ENCODE results near the gene TAX1BP1.
"Not testable (repeated sequence)": the region's sequence is repeated elsewhere in the genome, so short reads cannot be mapped to it uniquely, and the experiment has no call there.

TAX1BP1 gene

GRCh38 chr7:27723085-27723484, 16.9 kb upstream of the TAX1BP1 start:
- peaks cover 4% of the 10 kb centered on the region for H3K27me3 Mint-ChIP-seq (ENCODE audit: low read depth)
- no peaks in the 10 kb centered on the region for H3K9me3 Mint-ChIP-seq
- no peak overlapping the region for H3K27ac Mint-ChIP-seq
- H3K4me3 Mint-ChIP-seq, result no peak overlapping the region
- H3K36me3 Mint-ChIP-seq (ENCODE audit: low read depth), result no peaks in the 10 kb centered on the region
- H3K4me1 Mint-ChIP-seq (ENCODE audit: low read depth), result peaks cover 3% of the 10 kb centered on the region

- Mint-ChIP-seq H3K27me3 (ENCODE audit: low read depth) (peaks cover 9% of the 10 kb centered on the region), H3K36me3 (ENCODE audit: low read depth) (no peaks in the 10 kb centered on the region), H3K27ac (no peak overlapping the region), H3K9me3 (no peaks in the 10 kb centered on the region), H3K4me1 (ENCODE audit: low read depth) (peaks cover 3% of the 10 kb centered on the region), H3K4me3 (no peak overlapping the region)
Measured at GRCh38 chr7:27727058-27727457, 12.9 kb upstream of the TAX1BP1 start.

- Mint-ChIP-seq H3K27me3 (ENCODE audit: low read depth) (peaks cover 19% of the 10 kb centered on the region), H3K36me3 (ENCODE audit: low read depth) (no peaks in the 10 kb centered on the region), H3K4me3 (no peak overlapping the region), H3K9me3 (no peaks in the 10 kb centered on the region), H3K4me1 (ENCODE audit: low read depth) (peaks cover 3% of the 10 kb centered on the region), H3K27ac (no peak overlapping the region)
Measured at GRCh38 chr7:27730112-27730511, 9.8 kb upstream of the TAX1BP1 start.

GRCh38 chr7:27734583-27734982, 5.4 kb upstream of the TAX1BP1 start:
- no peak overlapping the region for H3K4me3 Mint-ChIP-seq
- H3K27me3 Mint-ChIP-seq (ENCODE audit: low read depth), result peaks cover 25% of the 10 kb centered on the region
- no peak overlapping the region for H3K27ac Mint-ChIP-seq
- no peaks in the 10 kb centered on the region for H3K36me3 Mint-ChIP-seq (ENCODE audit: low read depth)
- H3K4me1 Mint-ChIP-seq (ENCODE audit: low read depth), result peaks cover 5% of the 10 kb centered on the region
- H3K9me3 Mint-ChIP-seq, result no peaks in the 10 kb centered on the region

- Mint-ChIP-seq H3K9me3 (no peaks in the 10 kb centered on the region), H3K36me3 (ENCODE audit: low read depth) (no peaks in the 10 kb centered on the region), H3K4me3 (no peak overlapping the region)
Measured at GRCh38 chr7:27735165-27735564, 4.8 kb upstream of the TAX1BP1 start.

GRCh38 chr7:27735831-27736230, 4.1 kb upstream of the TAX1BP1 start:
- Mint-ChIP-seq H3K36me3 (ENCODE audit: low read depth) (peaks cover 2% of the 10 kb centered on the region), H3K4me1 (ENCODE audit: low read depth) (peaks cover 9% of the 10 kb centered on the region), H3K9me3 (no peaks in the 10 kb centered on the region), H3K4me3 (no peak overlapping the region), H3K27me3 (ENCODE audit: low read depth) (peaks cover 23% of the 10 kb centered on the region), H3K27ac (no peak overlapping the region)

More at GRCh38 chr7:27735165-27735564, 4.8 kb upstream of the TAX1BP1 start:
- Mint-ChIP-seq H3K4me1 (ENCODE audit: low read depth) (peaks cover 5% of the 10 kb centered on the region), H3K27ac (no peak overlapping the region), H3K27me3 (ENCODE audit: low read depth) (peaks cover 25% of the 10 kb centered on the region)

- Mint-ChIP-seq H3K36me3 (ENCODE audit: low read depth) (peaks cover 6% of the 10 kb centered on the region), H3K4me1 (ENCODE audit: low read depth) (peaks cover 16% of the 10 kb centered on the region), H3K9me3 (no peaks in the 10 kb centered on the region), H3K27ac (no peak overlapping the region), H3K27me3 (ENCODE audit: low read depth) (peaks cover 17% of the 10 kb centered on the region), H3K4me3 (no peak overlapping the region)
Measured at GRCh38 chr7:27737178-27737577, 2.8 kb upstream of the TAX1BP1 start.

- H3K27ac Mint-ChIP-seq, result no peak overlapping the region
- H3K4me1 Mint-ChIP-seq (ENCODE audit: low read depth), result peaks cover 20% of the 10 kb centered on the region
- peaks cover 17% of the 10 kb centered on the region for H3K27me3 Mint-ChIP-seq (ENCODE audit: low read depth)
- no peaks in the 10 kb centered on the region for H3K9me3 Mint-ChIP-seq
- H3K36me3 Mint-ChIP-seq (ENCODE audit: low read depth), result peaks cover 6% of the 10 kb centered on the region
- H3K4me3 Mint-ChIP-seq, result no peak overlapping the region
Measured at GRCh38 chr7:27737616-27738015, 2.3 kb upstream of the TAX1BP1 start.

GRCh38 chr7:27739301-27739908, 557 bp upstream of the TAX1BP1 start:
- peaks cover 23% of the 10 kb centered on the region for H3K4me1 Mint-ChIP-seq (ENCODE audit: low read depth)
- peak overlapping the region; percentile 94 for H3K27ac Mint-ChIP-seq
- H3K36me3 Mint-ChIP-seq (ENCODE audit: low read depth), result peaks cover 6% of the 10 kb centered on the region
- H3K4me3 Mint-ChIP-seq, result peak overlapping the region; percentile 90
- H3K27me3 Mint-ChIP-seq (ENCODE audit: low read depth), result peaks cover 11% of the 10 kb centered on the region
- H3K9me3 Mint-ChIP-seq, result no peaks in the 10 kb centered on the region

- H3K9me3 Mint-ChIP-seq, result no peaks in the 10 kb centered on the region
- H3K27ac Mint-ChIP-seq, result peak overlapping the region; percentile 94
- peaks cover 3% of the 10 kb centered on the region for H3K27me3 Mint-ChIP-seq (ENCODE audit: low read depth)
- H3K4me3 Mint-ChIP-seq, result peak overlapping the region; percentile 90
- peaks cover 27% of the 10 kb centered on the region for H3K4me1 Mint-ChIP-seq (ENCODE audit: low read depth)
- H3K36me3 Mint-ChIP-seq (ENCODE audit: low read depth), result peaks cover 6% of the 10 kb centered on the region
Measured at GRCh38 chr7:27740449-27741086, 606 bp downstream of the TAX1BP1 start.

- H3K27ac Mint-ChIP-seq; H3K4me3 Mint-ChIP-seq; H3K9me3 Mint-ChIP-seq; H3K36me3 Mint-ChIP-seq (ENCODE audit: low read depth); H3K27me3 Mint-ChIP-seq (ENCODE audit: low read depth): not testable (repeated sequence)
- peaks cover 31% of the 10 kb centered on the region for H3K4me1 Mint-ChIP-seq (ENCODE audit: low read depth)
Measured at GRCh38 chr7:27742091-27742710, 2.2 kb downstream of the TAX1BP1 start.

GRCh38 chr7:27745064-27745583, 5.2 kb downstream of the TAX1BP1 start:
- Mint-ChIP-seq H3K9me3 (no peaks in the 10 kb centered on the region), H3K27me3 (ENCODE audit: low read depth) (no peaks in the 10 kb centered on the region), H3K36me3 (ENCODE audit: low read depth) (peaks cover 22% of the 10 kb centered on the region), H3K4me1 (ENCODE audit: low read depth) (peaks cover 34% of the 10 kb centered on the region), H3K27ac (no peak overlapping the region), H3K4me3 (no peak overlapping the region)

GRCh38 chr7:27746486-27746885, 6.5 kb downstream of the TAX1BP1 start:
- Mint-ChIP-seq H3K36me3 (ENCODE audit: low read depth) (peaks cover 28% of the 10 kb centered on the region), H3K4me3 (no peak overlapping the region), H3K27me3 (ENCODE audit: low read depth) (no peaks in the 10 kb centered on the region), H3K4me1 (ENCODE audit: low read depth) (peaks cover 25% of the 10 kb centered on the region), H3K9me3 (no peaks in the 10 kb centered on the region), H3K27ac (no peak overlapping the region)

- peaks cover 23% of the 10 kb centered on the region for H3K4me1 Mint-ChIP-seq (ENCODE audit: low read depth)
Measured at GRCh38 chr7:27746978-27747377, 7.0 kb downstream of the TAX1BP1 start.

More at GRCh38 chr7:27746978-27747377, 7.0 kb downstream of the TAX1BP1 start:
- H3K27ac Mint-ChIP-seq, result no peak overlapping the region
- no peaks in the 10 kb centered on the region for H3K27me3 Mint-ChIP-seq (ENCODE audit: low read depth)
- H3K9me3 Mint-ChIP-seq, result no peaks in the 10 kb centered on the region
- H3K36me3 Mint-ChIP-seq (ENCODE audit: low read depth), result peaks cover 30% of the 10 kb centered on the region
- no peak overlapping the region for H3K4me3 Mint-ChIP-seq

Data from T-helper 1 cell treated with Interleukin-12 subunit alpha and Interleukin-12 subunit beta and Interleukin-4 antibody, amounts not matched to agents 30 μg/mL and 1 μg/mL, for 36 hours (primary cell).